Measurements from ENCODE around the gene EBF3.

EBF3 gene

DNA sequence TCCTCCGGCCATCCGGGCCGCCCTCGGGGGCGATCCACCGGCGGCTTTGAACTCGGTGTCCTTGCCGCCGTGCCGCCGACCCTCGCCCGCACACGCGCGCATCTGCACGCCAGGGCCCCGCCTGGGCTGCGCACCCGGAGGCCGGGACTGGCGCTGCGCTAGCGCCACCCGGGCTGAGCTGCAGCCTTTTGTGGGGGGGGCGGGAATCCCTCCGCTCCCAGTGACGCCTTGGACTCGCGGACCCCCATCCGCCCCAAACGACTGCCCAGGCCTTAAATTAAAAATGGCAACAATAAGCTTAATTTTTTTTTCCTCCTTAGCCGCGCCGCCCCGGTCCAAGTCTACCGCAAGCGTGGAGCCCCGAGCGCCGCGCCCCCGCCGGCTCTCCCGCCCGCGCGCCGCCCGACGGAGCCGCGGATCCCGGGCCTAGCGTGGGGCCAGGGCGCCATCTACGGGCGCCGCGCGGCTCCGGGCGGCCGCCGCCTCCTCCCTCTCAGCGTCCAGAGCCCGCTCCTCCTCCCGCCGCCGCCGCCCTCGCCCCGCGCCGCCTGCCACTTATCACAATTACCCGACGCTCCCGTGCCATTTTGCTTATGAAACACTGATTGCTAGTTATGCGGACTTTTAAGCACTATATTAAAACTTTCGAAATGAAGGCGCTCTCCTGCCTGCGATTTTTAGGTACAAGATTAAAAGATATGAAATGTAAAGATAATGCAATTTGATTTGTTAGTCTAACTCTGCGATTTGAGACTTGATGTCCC is 7.5 kb upstream of the EBF3 start:
- peak; percentile 73 for DNase-seq (ENCODE audit: low spot score)

- DNase-seq (ENCODE audit: low spot score): no peak
These were observed 6.6 kb upstream of the EBF3 start for GRCh38 chr10:129970465-129971364.

GRCh38 chr10:129969911-129970464 is 5.9 kb upstream of the EBF3 start:
- no peak for DNase-seq (ENCODE audit: low spot score)

- no peak for DNase-seq (ENCODE audit: low spot score)
These were observed 5.3 kb upstream of the EBF3 start for GRCh38 chr10:129969184-129969910.

GRCh38 chr10:129968853-129969183 is 4.7 kb upstream of the EBF3 start:
- DNase-seq (ENCODE audit: low spot score): peak; percentile 65

- no peak for DNase-seq (ENCODE audit: low spot score)
These were observed 4.2 kb upstream of the EBF3 start for GRCh38 chr10:129968020-129968852.

DNA sequence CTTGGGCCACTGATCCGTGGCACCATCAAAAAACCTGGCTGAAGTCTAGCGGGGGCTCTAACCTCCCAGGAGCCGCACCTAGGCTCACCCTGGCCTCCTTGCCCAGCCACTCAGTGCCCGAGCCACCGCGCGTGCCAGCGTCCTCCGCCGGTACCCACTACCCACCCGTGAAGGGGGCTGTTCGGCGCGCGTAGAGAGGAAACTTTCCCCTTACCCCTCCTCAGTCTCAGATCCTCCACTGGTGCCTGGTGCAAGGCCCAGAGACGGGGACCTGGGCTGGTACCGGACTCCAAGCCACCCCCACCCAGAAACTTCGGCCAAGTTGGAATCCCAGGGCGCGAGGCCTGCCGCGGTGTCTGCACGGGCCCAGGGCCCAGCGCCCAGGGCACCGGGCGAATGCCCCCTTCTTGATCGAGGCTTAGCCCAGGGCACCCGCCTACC is 3.5 kb upstream of the EBF3 start:
- no peak for DNase-seq (ENCODE audit: low spot score)

DNA sequence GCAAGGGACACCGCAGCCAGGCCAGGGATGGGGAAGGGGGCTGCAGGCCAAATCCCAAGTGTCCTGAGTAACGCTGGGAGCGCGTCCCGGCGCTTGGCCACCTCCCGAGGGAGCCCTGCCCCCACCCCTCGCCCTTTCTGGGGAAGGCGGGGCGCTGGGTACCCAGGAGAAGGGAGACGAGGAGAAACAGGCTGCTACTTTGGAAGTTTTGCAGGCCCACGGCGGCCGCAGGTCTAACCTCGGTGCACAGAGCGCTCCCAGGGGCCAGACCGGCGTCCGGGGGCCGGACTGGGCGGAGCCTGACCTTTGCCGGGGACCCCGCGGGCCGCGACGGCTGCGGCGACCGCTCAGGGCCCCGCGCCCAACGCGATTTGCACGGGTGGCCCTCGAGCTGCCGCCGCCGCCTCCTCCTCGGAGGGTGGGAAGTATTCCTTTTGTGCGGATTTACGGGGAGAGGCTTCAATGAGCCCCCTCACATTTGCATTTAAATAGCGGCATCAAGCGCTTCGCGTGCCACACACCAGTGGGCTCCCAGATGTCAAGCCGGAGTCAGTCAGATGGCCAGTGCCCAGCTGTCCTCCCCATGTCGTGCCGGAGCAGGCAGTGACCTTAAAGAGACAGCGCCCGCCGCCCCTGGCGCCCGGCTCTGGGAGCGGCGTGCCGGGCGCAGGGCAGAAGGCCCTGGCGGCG is 3.0 kb upstream of the EBF3 start:
- DNase-seq (ENCODE audit: low spot score): no peak

- no peak for DNase-seq (ENCODE audit: low spot score)
These were observed 2.4 kb upstream of the EBF3 start for GRCh38 chr10:129966370-129966888.

DNA sequence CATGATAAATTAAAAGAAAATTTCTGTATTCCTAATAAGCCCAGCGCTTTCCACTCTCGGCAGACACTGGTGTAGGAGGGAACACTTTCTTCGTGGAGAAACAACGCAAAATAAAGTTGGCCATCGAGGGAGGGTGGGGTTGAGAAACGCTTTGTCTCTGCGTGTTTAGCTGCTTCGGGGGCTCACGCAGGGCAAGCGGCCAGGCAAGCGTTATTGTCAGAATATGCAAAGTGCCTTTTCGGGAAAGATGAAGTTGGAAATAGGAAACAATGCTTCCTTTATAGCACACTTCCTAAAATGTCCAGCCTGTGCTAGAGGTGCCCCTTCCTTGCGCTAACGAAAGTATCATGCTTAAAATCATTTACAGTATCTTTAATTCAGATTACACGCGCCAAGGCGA is 1.9 kb upstream of the EBF3 start:
- DNase-seq (ENCODE audit: low spot score): no peak

GRCh38 chr10:129965425-129965808 is 1.3 kb upstream of the EBF3 start:
- no peak for DNase-seq (ENCODE audit: low spot score)

DNA sequence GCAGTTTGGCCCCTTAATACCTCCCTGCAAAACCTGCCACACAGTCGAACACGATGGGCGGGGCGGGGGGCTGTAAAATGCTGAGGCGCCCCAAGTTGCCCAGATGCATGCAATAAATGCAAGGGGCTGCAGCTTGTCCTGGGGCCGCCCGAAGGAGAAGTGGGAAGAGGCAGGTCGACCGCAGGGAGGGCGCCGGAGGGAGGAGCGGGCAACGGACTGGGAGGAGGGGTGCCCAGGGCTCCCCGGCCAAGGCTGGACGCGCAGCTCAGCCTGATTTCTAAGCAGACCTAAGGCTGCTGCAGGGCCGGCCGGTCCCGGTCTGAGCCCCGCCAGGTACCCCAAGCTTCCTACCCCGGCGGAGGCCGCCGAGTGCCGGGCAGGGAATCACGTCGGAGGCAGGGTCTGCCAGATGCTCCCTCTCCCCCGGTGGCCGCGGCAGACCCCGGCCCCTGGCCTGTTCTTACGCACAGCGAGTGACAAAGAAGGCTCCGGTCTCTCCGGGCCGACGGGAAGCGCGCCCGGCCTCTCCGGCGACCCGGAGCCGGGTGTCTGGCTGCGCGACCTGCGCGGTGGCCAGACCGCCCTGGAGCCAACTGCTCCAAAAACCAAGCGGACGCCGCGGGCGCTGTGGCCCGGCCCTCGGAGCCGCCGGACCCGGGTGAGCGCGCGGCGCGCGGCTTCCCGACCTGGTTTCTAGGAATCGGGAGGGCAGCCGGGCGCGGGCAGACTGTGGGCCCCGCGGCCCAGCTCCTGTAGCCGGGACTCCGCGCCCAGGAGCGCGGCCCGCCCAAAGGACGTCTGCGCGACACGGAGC is 744 bp upstream of the EBF3 start:
- no peak for DNase-seq (ENCODE audit: low spot score)

- DNase-seq (ENCODE audit: low spot score): no peak
These were observed 1.0 kb downstream of the EBF3 start for GRCh38 chr10:129962872-129963640.

- no peak for DNase-seq (ENCODE audit: low spot score)
These were observed 1.8 kb downstream of the EBF3 start for GRCh38 chr10:129962031-129962871.

DNA sequence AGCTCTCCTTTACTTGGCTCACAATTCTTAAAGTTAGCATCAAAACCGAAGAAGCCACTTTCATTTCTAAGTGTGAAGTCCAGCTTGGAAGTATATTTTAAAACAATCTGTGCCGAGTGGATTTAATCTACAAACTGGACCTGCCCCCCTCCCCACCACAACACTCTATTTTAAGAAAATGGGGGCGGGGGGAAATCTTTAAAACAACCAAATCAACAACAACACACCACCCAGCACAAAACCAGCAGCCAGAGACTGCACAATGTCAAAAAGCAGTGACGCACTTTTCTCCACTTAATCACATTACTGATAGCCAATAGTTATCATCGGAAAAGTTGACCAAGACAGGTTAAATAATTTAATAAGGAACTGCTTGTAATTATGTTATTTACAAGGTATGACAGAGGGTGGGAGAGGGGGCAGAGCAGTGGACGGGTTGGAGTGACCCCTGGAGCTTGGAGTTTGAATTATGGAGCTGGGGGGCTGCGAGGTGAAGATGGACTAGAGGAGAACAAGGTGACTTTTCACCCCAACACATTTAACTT is 2.8 kb downstream of the EBF3 start:
- DNase-seq (ENCODE audit: low spot score): no peak

DNA sequence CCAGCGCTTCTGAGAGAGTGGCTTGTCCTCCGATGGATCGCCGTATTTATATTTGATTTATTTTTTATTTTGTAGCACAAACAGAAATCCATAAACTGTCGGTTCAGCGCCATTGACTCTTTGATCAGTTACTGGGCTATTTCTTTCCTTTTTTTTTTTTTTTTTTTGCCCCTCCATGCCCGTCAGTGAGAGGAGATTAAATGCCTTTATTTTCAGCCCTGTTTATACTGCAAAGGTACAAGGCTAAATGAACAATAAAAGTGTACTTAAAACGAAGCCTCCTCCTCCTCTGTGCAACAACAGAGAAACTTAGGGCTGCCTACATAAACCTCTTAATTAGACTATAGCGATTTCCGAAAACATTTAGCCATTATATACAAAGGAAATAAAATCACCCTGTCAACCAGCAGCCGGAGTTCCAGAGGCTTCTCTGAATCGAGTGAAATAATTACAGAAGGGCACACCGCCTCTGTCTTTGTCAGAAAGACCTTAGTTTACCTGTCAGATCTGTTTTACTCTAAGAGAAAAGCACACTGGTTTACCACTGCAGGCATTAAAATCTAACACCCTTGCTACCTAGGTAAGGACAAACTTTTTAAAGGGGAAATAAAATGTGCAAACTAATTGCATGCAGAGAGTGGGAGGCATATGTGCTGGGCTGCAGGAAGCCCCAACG is 3.5 kb downstream of the EBF3 start:
- DNase-seq (ENCODE audit: low spot score): no peak
